Fibroblast of pulmonary artery (primary cell): ENCODE measurements around the gene FSHB.
"Not testable (repeated sequence)": the region's sequence is repeated elsewhere in the genome, so short reads cannot be mapped to it uniquely, and the experiment has no call there.

Experiments used
- DNase-seq: peaks from one replicate; pipeline ENCODE4 v3.0.0-alpha.2; 2010; ENCODE audit warnings: low read depth
- H3K4me3 ChIP-seq: replicated peaks from 2 replicates; pipeline ENCODE4 v1.5.1; 2011; ENCODE audit warnings: low read depth, mild to moderate bottlenecking, control low read depth, low read length, moderate library complexity
- TF ChIP-seq, protein P1 (sequence below): IDR thresholded peaks from 2 replicates; pipeline ENCODE4 v1.5.1; 2011; ENCODE audit warnings: mild to moderate bottlenecking, control low read depth, low read length, inconsistent platforms; ENCODE audit errors: missing control alignments

Gene FSHB

DNA sequence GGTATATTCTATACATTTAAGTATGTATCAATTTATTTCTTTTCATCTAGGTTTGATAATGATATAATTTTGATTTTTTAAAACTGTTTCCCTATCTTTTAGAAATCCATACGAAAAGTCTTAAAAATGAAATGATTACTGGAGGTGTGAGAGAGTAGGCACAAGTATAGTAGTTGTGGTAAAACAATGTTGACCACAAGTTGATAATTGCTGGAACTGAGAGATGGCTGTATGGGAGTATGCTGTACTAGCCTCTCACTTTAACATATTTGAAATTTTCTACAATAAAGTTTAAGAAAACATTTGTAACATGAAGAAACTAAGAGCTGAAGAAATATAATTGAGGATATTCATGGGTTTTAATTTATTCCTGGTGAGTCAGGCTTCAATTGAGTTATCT, 30.0 kb downstream of the FSHB start:
- H3K4me3 ChIP-seq: no peak overlapping the region
- DNase-seq: no peak
- TF ChIP-seq, protein P1, sequence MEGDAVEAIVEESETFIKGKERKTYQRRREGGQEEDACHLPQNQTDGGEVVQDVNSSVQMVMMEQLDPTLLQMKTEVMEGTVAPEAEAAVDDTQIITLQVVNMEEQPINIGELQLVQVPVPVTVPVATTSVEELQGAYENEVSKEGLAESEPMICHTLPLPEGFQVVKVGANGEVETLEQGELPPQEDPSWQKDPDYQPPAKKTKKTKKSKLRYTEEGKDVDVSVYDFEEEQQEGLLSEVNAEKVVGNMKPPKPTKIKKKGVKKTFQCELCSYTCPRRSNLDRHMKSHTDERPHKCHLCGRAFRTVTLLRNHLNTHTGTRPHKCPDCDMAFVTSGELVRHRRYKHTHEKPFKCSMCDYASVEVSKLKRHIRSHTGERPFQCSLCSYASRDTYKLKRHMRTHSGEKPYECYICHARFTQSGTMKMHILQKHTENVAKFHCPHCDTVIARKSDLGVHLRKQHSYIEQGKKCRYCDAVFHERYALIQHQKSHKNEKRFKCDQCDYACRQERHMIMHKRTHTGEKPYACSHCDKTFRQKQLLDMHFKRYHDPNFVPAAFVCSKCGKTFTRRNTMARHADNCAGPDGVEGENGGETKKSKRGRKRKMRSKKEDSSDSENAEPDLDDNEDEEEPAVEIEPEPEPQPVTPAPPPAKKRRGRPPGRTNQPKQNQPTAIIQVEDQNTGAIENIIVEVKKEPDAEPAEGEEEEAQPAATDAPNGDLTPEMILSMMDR: no peak

DNA sequence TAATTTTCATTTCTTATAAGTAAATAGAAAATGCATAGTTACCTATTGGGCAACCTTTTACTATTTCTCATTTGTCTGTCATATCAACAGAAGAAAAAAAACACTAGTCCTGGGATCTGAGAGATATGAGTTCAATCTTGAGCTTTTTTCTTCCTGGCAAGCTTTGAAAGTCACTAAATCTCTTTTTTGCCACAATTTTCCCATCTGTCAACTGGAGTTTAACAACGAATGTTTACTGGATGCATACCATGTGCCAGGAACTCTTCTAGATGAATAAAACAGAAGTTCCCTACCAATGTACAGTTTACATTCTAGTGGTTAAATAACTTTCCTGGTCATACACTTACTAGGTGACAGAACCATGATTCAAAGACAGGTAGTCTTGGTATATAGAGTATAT, 31.0 kb downstream of the FSHB start:
- TF ChIP-seq, protein P1: no peak
- no peak for DNase-seq
- H3K4me3 ChIP-seq: no peak overlapping the region

DNA sequence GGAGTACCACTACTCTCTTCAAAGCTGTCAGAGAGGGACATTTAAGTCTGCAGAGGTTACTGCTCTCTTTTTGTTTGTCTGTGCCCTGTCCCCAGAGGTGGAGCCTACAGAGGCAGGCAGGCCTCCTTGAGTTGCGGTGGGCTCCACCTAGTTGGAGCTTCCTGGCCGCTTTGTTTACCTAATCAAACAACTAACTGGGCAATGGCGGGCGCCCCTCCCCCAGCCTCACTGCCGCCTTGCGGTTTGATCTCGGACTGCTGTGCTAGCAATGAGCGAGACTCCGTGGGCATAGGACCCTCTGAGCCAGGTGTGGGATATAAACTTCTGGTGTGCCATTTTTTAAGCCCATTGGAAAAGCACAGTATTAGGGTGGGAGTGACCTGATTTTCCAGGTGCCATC, 37.8 kb downstream of the FSHB start:
- DNase-seq, H3K4me3 ChIP-seq: not testable (repeated sequence)

DNA sequence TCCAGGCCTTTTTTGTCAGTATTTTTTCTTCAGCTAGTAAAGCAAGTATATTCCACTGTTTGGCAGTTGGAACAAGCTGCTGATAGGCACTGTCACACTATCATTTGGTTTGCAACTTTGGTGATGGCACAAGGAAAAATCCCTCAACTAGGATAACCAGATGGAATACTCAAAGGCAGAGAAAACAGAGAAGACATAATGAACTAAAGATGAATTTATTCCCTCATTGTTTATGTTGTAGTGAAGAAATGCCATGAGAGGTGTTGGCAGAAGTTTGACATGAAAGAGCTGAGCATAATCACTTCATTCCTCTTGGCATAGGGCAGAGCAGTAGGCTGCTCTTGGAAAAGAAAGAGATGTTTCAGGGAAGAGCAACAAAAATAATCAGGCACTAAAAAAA, 39.9 kb downstream of the FSHB start:
- TF ChIP-seq, protein P1: no peak
- no peak for DNase-seq
- no peak overlapping the region for H3K4me3 ChIP-seq

DNA sequence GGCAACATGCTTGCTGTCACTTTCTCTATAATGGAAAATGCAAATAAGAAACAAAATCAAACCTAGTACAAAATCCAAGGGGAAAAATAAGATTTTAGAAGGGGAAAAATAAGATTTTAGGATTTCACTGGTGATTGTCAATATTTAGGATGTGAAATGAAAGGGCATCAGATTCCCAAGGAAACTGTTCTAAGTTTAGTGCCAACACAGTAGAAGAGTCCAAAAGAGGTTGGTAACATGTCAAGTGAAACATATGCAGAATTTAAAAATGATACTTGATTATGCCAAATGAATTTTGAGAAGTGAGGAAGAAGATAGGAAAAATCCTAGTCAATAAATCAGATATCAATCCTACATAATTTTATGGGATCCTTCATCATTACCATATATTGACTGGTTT, 46.4 kb downstream of the FSHB start:
- TF ChIP-seq, protein P1: no peak
- DNase-seq: no peak
- no peak overlapping the region for H3K4me3 ChIP-seq

DNA sequence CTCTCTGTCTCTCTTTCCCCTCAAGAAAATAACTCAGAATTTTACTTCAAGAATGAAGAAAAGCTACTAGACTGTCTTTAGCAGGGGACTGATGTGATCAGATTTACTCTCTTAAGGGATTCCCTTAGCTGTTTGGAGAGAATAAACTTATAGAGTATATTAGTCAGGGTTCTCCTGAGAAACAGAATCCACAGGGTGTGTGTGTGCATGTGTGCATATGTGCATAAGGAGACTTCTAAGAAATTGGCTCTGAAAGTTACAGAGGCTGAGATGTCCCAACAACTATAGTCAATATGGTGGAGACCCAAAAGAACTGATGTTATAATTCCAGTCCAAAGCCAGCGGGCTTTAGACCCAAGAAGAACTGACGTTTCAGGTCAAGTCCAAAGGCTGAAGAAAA, 49.0 kb downstream of the FSHB start:
- no peak for DNase-seq
- TF ChIP-seq, protein P1: no peak

DNA sequence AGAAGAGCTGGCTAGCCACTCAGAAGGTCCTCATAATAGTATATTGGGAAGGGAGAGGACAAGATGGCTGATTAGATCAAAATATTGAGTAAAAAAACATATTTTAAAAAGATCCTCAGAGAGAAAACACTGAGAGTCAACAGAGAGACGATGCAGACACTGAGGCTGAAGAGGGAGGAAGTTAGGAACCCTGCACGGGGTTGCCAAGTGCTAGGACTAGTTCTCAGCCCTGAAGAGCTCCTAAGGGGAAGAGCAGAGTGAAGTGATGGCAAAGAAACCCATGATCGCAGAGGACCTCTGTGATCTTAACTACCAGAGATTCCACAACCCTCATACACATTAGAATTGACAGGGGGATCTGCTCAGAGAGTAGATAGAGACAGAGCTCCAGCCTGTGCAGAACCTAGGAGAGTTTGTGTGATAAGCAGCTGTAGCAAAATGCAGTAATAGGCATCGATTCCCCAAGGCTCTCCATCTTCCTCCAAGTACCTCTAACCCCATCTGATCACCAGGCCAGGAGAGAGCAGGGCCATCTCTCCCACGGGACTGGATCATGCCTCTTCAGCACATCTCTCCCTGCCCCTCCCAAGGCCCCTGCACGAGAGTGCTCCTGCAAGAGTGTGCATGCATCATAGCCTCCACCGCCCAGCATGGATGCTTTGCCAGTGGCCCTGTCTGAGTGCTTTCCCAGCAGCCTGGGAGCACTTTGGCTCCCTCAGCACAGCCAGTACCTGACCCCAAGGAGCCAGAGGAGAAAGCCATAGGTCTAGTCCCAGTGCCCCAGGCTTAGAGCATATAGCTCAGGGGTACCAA, 50.9 kb downstream of the FSHB start:
- no peak overlapping the region for H3K4me3 ChIP-seq
- TF ChIP-seq, protein P1: no peak
- DNase-seq: no peak

More for the DNA sequence above, 49.0 kb downstream of the FSHB start:
- no peak overlapping the region for H3K4me3 ChIP-seq
